ENCODE data around the gene UTP25.

UTP25 gene

GRCh38 chr1:209805875-209806760 lies 21.7 kb upstream of the UTP25 start, which contains the start of gene IRF6:
Gene IRF6 (minus strand): TSS chr1:209806142. CDS start chr1:209801413, 4,729 bp downstream.
- peak; percentile 94 for DNase-seq

- no peak for DNase-seq
Observed at GRCh38 chr1:209807509-209807908, 20.3 kb upstream of the UTP25 start.

- peak; percentile 71 for DNase-seq
Observed at GRCh38 chr1:209808059-209808581, 19.7 kb upstream of the UTP25 start.

GRCh38 chr1:209809611-209810010 lies 18.2 kb upstream of the UTP25 start:
- no peak for DNase-seq

- DNase-seq: no peak
Observed at GRCh38 chr1:209810783-209811182, 17.0 kb upstream of the UTP25 start.

- no peak for DNase-seq
Observed at GRCh38 chr1:209813902-209814301, 13.9 kb upstream of the UTP25 start.

GRCh38 chr1:209815490-209815889 lies 12.3 kb upstream of the UTP25 start:
- no peak for DNase-seq

- peak; percentile 57 for DNase-seq
Observed at GRCh38 chr1:209815931-209816341, 11.8 kb upstream of the UTP25 start.

- no peak for DNase-seq
Observed at GRCh38 chr1:209816923-209817322, 10.8 kb upstream of the UTP25 start.

GRCh38 chr1:209817691-209818090 lies 10.1 kb upstream of the UTP25 start:
- DNase-seq: no peak

GRCh38 chr1:209819058-209819457 lies 8.7 kb upstream of the UTP25 start:
- no peak for DNase-seq

GRCh38 chr1:209820986-209821385 lies 6.8 kb upstream of the UTP25 start:
- no peak for DNase-seq

- no peak for DNase-seq
Observed at GRCh38 chr1:209822706-209823105, 5.1 kb upstream of the UTP25 start.

GRCh38 chr1:209823143-209824041 lies 4.4 kb upstream of the UTP25 start:
- peak; percentile 54 for DNase-seq

GRCh38 chr1:209825591-209826434 lies 2.0 kb upstream of the UTP25 start:
- no peak for DNase-seq

GRCh38 chr1:209829716-209830115 lies 1.9 kb downstream of the UTP25 start:
- DNase-seq: no peak

GRCh38 chr1:209830722-209831121 lies 3.0 kb downstream of the UTP25 start:
- DNase-seq: no peak

GRCh38 chr1:209831615-209832014 lies 3.8 kb downstream of the UTP25 start:
- DNase-seq: no peak

- no peak for DNase-seq
Observed at GRCh38 chr1:209835782-209836298, 8.1 kb downstream of the UTP25 start.

- no peak for DNase-seq
Observed at GRCh38 chr1:209837671-209838070, 9.9 kb downstream of the UTP25 start.

- no peak for DNase-seq
Observed at GRCh38 chr1:209838537-209838936, 10.8 kb downstream of the UTP25 start.

GRCh38 chr1:209839875-209840546 lies 12.2 kb downstream of the UTP25 start:
- DNase-seq: no peak

Measured in NCI-H345 (cell line).